Naive thymus-derived CD4-positive, alpha-beta T cell (primary cell): ENCODE measurements around the gene PODXL. TPM values are rescaled to one million over a fixed set of nuclear protein-coding genes. Genes with fewer than 3 reads are reported as not detected.

Experiments used
- ATAC-seq: fragments of 150-1000 bp; cut with Tn5 transposase; 2 replicates; pipeline ENCODE4 v1.10.0; 2021; ENCODE audit warnings: mild to moderate bottlenecking, moderate library complexity
- CTCF ChIA-PET: fragments of 350-600 bp; sonication (Branson Sonifier 250); formaldehyde crosslinking; loops from one replicate; lab custom pipeline; 2021; ENCODE audit warnings: antibody characterized with exemption; lab: Charles Lee
- POLR2A ChIA-PET: fragments of 350-600 bp; sonication (Branson Sonifier 250); formaldehyde crosslinking; loops from one replicate; lab custom pipeline; 2021; ENCODE audit warnings: antibody characterized with exemption, inconsistent platforms; lab: Charles Lee
- DNase-seq, 9 donors: peaks; one replicate each; pipeline versions ENCODE4 v3.0.0 to v3.0.0-alpha.2; 2020 to 2022; ENCODE audit warnings: mixed read lengths in 1 of 9
- H3K27ac ChIP-seq: one replicate; pipeline ENCODE4 v1.7.0; 2013; ENCODE audit warnings: mild to moderate bottlenecking, low read depth, low read length, moderate library complexity
- H3K27me3 ChIP-seq, 2 donors: one replicate each; pipeline ENCODE4 v1.7.0; 2013; ENCODE audit warnings: low read length in 2 of 2, mild to moderate bottlenecking in 2 of 2, moderate library complexity in 2 of 2; ENCODE audit not compliant: control insufficient read depth in 2 of 2, insufficient read depth in 2 of 2
- H3K36me3 ChIP-seq, 3 experiments: 1 replicate in 2 of 3; 2 replicates in 1 of 3; pipeline ENCODE4 v1.7.0; 2013; ENCODE audit warnings: low read length in 3 of 3, mild to moderate bottlenecking in 3 of 3, moderate library complexity in 1 of 3; ENCODE audit not compliant: insufficient read depth in 3 of 3, control insufficient read depth in 2 of 3
- H3K4me1 ChIP-seq, 2 donors: one replicate each; pipeline ENCODE4 v1.7.0; 2013; ENCODE audit warnings: low read length in 2 of 2, mild to moderate bottlenecking in 2 of 2, moderate library complexity in 1 of 2; ENCODE audit not compliant: control insufficient read depth in 2 of 2, insufficient read depth in 2 of 2
- H3K4me3 ChIP-seq: 2 replicates; pipeline ENCODE4 v1.7.0; 2013; ENCODE audit warnings: mild to moderate bottlenecking, low read length
- H3K9me3 ChIP-seq, 3 experiments: 1 replicate in 2 of 3; 2 replicates in 1 of 3; pipeline ENCODE4 v1.7.0; 2013; ENCODE audit warnings: low read length in 3 of 3; ENCODE audit not compliant: control insufficient read depth in 2 of 3
- H3K27ac Mint-ChIP-seq, 9 donors: one replicate each; pipeline ENCODE4 v1.8.0; 2020 to 2022; ENCODE audit warnings: mixed read lengths in 9 of 9, mild to moderate bottlenecking in 8 of 9, moderate library complexity in 5 of 9, inconsistent platforms in 2 of 9
- H3K27me3 Mint-ChIP-seq, 5 donors: one replicate each; pipeline ENCODE4 v1.8.0; 2021 to 2022; ENCODE audit warnings: mixed read lengths in 5 of 5, mild to moderate bottlenecking in 1 of 5
- H3K36me3 Mint-ChIP-seq, 5 donors: one replicate each; pipeline ENCODE4 v1.8.0; 2020 to 2022; ENCODE audit warnings: mixed read lengths in 5 of 5, mild to moderate bottlenecking in 3 of 5, inconsistent platforms in 1 of 5
- H3K4me1 Mint-ChIP-seq, 7 donors: one replicate each; pipeline ENCODE4 v1.8.0; 2020 to 2022; ENCODE audit warnings: mixed read lengths in 7 of 7, mild to moderate bottlenecking in 3 of 7, inconsistent platforms in 1 of 7
- H3K4me3 Mint-ChIP-seq, 10 donors: one replicate each; pipeline ENCODE4 v1.8.0; 2020 to 2022; ENCODE audit warnings: mild to moderate bottlenecking in 10 of 10, mixed read lengths in 10 of 10, moderate library complexity in 6 of 10, inconsistent platforms in 2 of 10
- H3K9me3 Mint-ChIP-seq, 11 donors: one replicate each; pipeline ENCODE4 v1.8.0; 2020 to 2022; ENCODE audit warnings: mixed read lengths in 11 of 11, mild to moderate bottlenecking in 4 of 11, inconsistent platforms in 1 of 11, moderate library complexity in 1 of 11
- intact Hi-C, 2 donors: fragments of 100-400 bp; cut with micrococcal nuclease; formaldehyde crosslinking; loops; one replicate each; pipeline ENCODE4 v1.15.1; 2023
- polyA plus RNA-seq, 2 donors: library from polyadenylated mRNA; unstranded; fragments of 300-500 nt; fragmentation: Illumina TruSeq; gene quantifications; one replicate each; pipeline ENCODE4 v1.2.3, GENCODE V29; 2021
- total RNA-seq, 6 experiments: library from RNA in 5 of 6; stranded (reverse) in 5 of 6; gene quantifications; 1 replicate in 5 of 6; 2 replicates in 1 of 6; pipeline ENCODE4 v1.2.3 and lab custom pipeline; 2021 to 2026

The PODXL gene
- total and polyA plus RNA-seq, 7 experiments from 2014 or later = 0.05 to 1.4 (median 0.32) TPM

- Mint-ChIP-seq H3K27ac (no peak overlapping the region), H3K4me3 (no peak overlapping the region), H3K36me3 (peaks cover 0 to 9% (median 0%) of the 10 kb centered on the region in 5 donors), H3K27me3 (peaks cover 3 to 20% (median 9%) of the 10 kb centered on the region in 5 donors), H3K4me1 (peaks cover 0 to 13% (median 8%) of the 10 kb centered on the region in 7 donors), H3K9me3 (peaks cover 0 to 2% (median 0%) of the 10 kb centered on the region in 11 donors)
- CTCF ChIA-PET = no interaction called here
- no peak overlapping the region for H3K27ac ChIP-seq
- no peaks in the 10 kb centered on the region for H3K36me3 ChIP-seq
- intact Hi-C loops = no loop called here
- no peak overlapping the region for H3K4me3 ChIP-seq
- POLR2A ChIA-PET = no interaction called here
- DNase-seq (no peak), ATAC-seq (peak; percentile 58)
- no peaks in the 10 kb centered on the region for H3K9me3 ChIP-seq
- no peaks in the 10 kb centered on the region for H3K27me3 ChIP-seq
- H3K4me1 ChIP-seq = peaks cover 0 to 2% of the 10 kb centered on the region in 2 donors
These were observed 29.0 kb downstream of the PODXL start for GRCh38 chr7:131527456-131527855.

GRCh38 chr7:131525820-131526219 is 30.6 kb downstream of the PODXL start:
- Mint-ChIP-seq H3K36me3 (peaks cover 0 to 11% (median 0%) of the 10 kb centered on the region in 5 donors), H3K27me3 (peaks cover 3 to 20% (median 9%) of the 10 kb centered on the region in 5 donors), H3K4me1 (peaks cover 0 to 20% (median 12%) of the 10 kb centered on the region in 7 donors), H3K4me3 (no peak overlapping the region), H3K9me3 (peaks cover 0 to 2% (median 0%) of the 10 kb centered on the region in 11 donors), H3K27ac (no peak overlapping the region)
- intact Hi-C loops = no loop called here
- ChIA-PET POLR2A (no interaction called here), CTCF (interaction anchor here (0.6 kb wide), 1 partner anchor 19 kb away, joined by 5 read pairs; no protein-coding TSS in a partner anchor)
- H3K36me3 ChIP-seq = no peaks in the 10 kb centered on the region
- no peak overlapping the region for H3K27ac ChIP-seq
- no peaks in the 10 kb centered on the region for H3K27me3 ChIP-seq
- DNase-seq (no peak), ATAC-seq (no peak)
- H3K4me3 ChIP-seq = no peak overlapping the region
- peaks cover 0 to 5% of the 10 kb centered on the region in 2 donors for H3K4me1 ChIP-seq
- no peaks in the 10 kb centered on the region for H3K9me3 ChIP-seq

- Mint-ChIP-seq H3K27ac (no peak overlapping the region), H3K36me3 (peaks cover 0 to 11% (median 0%) of the 10 kb centered on the region in 5 donors), H3K27me3 (peaks cover 3 to 20% (median 9%) of the 10 kb centered on the region in 5 donors), H3K4me3 (no peak overlapping the region), H3K9me3 (peaks cover 0 to 2% (median 0%) of the 10 kb centered on the region in 11 donors), H3K4me1 (peaks cover 0 to 20% (median 12%) of the 10 kb centered on the region in 7 donors)
- Histone ChIP-seq H3K4me3 (no peak overlapping the region), H3K4me1 (peaks cover 0 to 5% of the 10 kb centered on the region in 2 donors), H3K27me3 (no peaks in the 10 kb centered on the region), H3K36me3 (no peaks in the 10 kb centered on the region), H3K27ac (no peak overlapping the region), H3K9me3 (no peaks in the 10 kb centered on the region)
- POLR2A ChIA-PET = no interaction called here
- ATAC-seq (no peak), DNase-seq (no peak)
- CTCF ChIA-PET = interaction anchor here (0.6 kb wide), 1 partner anchor 639 kb away, joined by 3 read pairs; no protein-coding TSS in a partner anchor
- intact Hi-C loops = no loop called here
These were observed 31.7 kb downstream of the PODXL start for GRCh38 chr7:131524703-131525102.

GRCh38 chr7:131524115-131524514 is 32.3 kb downstream of the PODXL start:
- ATAC-seq (no peak), DNase-seq (no peak)
- peaks cover 0 to 11% (median 0%) of the 10 kb centered on the region in 5 donors for H3K36me3 Mint-ChIP-seq
- no peaks in the 10 kb centered on the region for H3K27me3 ChIP-seq
- CTCF ChIA-PET = interaction anchor here (0.6 kb wide), 1 partner anchor 638 kb away, joined by 3 read pairs; no protein-coding TSS in a partner anchor
- peaks cover 0 to 5% of the 10 kb centered on the region in 2 donors for H3K4me1 ChIP-seq
- no peak overlapping the region for H3K4me3 ChIP-seq
- H3K9me3 Mint-ChIP-seq = peaks cover 0 to 2% (median 0%) of the 10 kb centered on the region in 11 donors
- H3K27ac Mint-ChIP-seq = peak overlapping the region in 1 of 9 donors; percentile 10
- H3K9me3 ChIP-seq = no peaks in the 10 kb centered on the region
- H3K4me3 Mint-ChIP-seq = no peak overlapping the region
- H3K36me3 ChIP-seq = no peaks in the 10 kb centered on the region
- intact Hi-C loops = no loop called here
- H3K4me1 Mint-ChIP-seq = peaks cover 0 to 20% (median 12%) of the 10 kb centered on the region in 7 donors
- POLR2A ChIA-PET = no interaction called here
- H3K27me3 Mint-ChIP-seq = peaks cover 3 to 24% (median 7%) of the 10 kb centered on the region in 5 donors
- no peak overlapping the region for H3K27ac ChIP-seq

GRCh38 chr7:131522325-131522930 is 34.0 kb downstream of the PODXL start:
- Mint-ChIP-seq H3K4me1 (peaks cover 0 to 19% (median 12%) of the 10 kb centered on the region in 7 donors), H3K27ac (peak overlapping the region in 2 of 9 donors; percentile 62 to 76), H3K4me3 (peak overlapping the region in 8 of 10 donors; percentile 31 to 66 (median 56)), H3K27me3 (peaks cover 3 to 22% (median 6%) of the 10 kb centered on the region in 5 donors), H3K36me3 (peaks cover 0 to 11% (median 0%) of the 10 kb centered on the region in 5 donors), H3K9me3 (peaks cover 0 to 2% (median 0%) of the 10 kb centered on the region in 11 donors)
- Histone ChIP-seq H3K4me3 (peak overlapping the region; percentile 31), H3K36me3 (no peaks in the 10 kb centered on the region), H3K9me3 (no peaks in the 10 kb centered on the region), H3K4me1 (peaks cover 0 to 5% of the 10 kb centered on the region in 2 donors), H3K27ac (no peak overlapping the region), H3K27me3 (no peaks in the 10 kb centered on the region)
- DNase-seq = no peak
- intact Hi-C loops = no loop called here
- ChIA-PET POLR2A (no interaction called here), CTCF (no interaction called here)
- peak; percentile 51 for ATAC-seq

GRCh38 chr7:131521651-131522163 is 34.7 kb downstream of the PODXL start:
- Mint-ChIP-seq H3K27me3 (peaks cover 3 to 19% (median 6%) of the 10 kb centered on the region in 5 donors), H3K4me1 (peaks cover 0 to 16% (median 12%) of the 10 kb centered on the region in 7 donors), H3K36me3 (peaks cover 0 to 11% (median 0%) of the 10 kb centered on the region in 5 donors), H3K4me3 (peak overlapping the region in 4 of 10 donors; percentile 5 to 60 (median 39)), H3K9me3 (peaks cover 0 to 2% (median 0%) of the 10 kb centered on the region in 11 donors), H3K27ac (peak overlapping the region in 1 of 9 donors; percentile 76)
- Histone ChIP-seq H3K27me3 (no peaks in the 10 kb centered on the region), H3K27ac (no peak overlapping the region), H3K9me3 (no peaks in the 10 kb centered on the region), H3K4me1 (peaks cover 0 to 5% of the 10 kb centered on the region in 2 donors), H3K36me3 (no peaks in the 10 kb centered on the region), H3K4me3 (no peak overlapping the region)
- no peak for DNase-seq
- ATAC-seq = no peak
- intact Hi-C loops = no loop called here
- ChIA-PET CTCF (interaction anchor here (0.7 to 1.0 kb wide), 2 partner anchors 11 to 16 kb away, joined by 4 to 5 read pairs; no protein-coding TSS in a partner anchor), POLR2A (no interaction called here)
